Measurements from ENCODE around the gene ARHGEF17.

The ARHGEF17 gene

GRCh38 chr11:73312036-73312435 lies 4.0 kb downstream of the ARHGEF17 start:
- no peak for DNase-seq (ENCODE audit: low read depth in 1 of 2, low spot score in 1 of 2)

DNA sequence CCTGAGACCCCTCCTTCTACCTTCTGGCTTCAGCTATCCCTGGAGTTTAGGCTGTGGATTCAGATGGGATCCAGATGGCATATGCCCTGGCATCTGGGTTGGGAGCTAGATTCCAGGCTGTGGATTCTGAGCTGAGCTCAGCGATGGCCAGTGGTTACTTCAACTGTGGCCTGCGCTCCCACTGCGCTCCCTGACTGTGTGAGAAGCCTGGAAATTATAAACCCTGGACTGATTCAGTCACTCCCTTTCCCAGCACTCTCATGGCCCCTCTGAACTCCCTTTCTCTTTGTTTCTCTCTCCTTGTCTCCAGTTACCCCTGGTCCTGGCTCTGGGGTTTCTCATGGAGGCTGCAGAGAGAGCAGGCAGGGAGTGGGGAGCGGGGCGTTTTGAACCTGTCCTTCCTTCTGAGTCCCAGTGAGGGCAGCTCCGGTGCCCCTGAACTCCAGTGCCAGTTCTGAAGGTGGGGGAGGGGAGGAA lies 4.8 kb downstream of the ARHGEF17 start:
- DNase-seq (ENCODE audit: low read depth in 1 of 2, low spot score in 1 of 2), result no peak

- DNase-seq (ENCODE audit: low read depth in 1 of 2, low spot score in 1 of 2), result no peak
Observed at GRCh38 chr11:73313652-73314051, 5.6 kb downstream of the ARHGEF17 start.

GRCh38 chr11:73314117-73314961 lies 6.3 kb downstream of the ARHGEF17 start:
- DNase-seq (ENCODE audit: low read depth in 1 of 2, low spot score in 1 of 2), result no peak

DNA sequence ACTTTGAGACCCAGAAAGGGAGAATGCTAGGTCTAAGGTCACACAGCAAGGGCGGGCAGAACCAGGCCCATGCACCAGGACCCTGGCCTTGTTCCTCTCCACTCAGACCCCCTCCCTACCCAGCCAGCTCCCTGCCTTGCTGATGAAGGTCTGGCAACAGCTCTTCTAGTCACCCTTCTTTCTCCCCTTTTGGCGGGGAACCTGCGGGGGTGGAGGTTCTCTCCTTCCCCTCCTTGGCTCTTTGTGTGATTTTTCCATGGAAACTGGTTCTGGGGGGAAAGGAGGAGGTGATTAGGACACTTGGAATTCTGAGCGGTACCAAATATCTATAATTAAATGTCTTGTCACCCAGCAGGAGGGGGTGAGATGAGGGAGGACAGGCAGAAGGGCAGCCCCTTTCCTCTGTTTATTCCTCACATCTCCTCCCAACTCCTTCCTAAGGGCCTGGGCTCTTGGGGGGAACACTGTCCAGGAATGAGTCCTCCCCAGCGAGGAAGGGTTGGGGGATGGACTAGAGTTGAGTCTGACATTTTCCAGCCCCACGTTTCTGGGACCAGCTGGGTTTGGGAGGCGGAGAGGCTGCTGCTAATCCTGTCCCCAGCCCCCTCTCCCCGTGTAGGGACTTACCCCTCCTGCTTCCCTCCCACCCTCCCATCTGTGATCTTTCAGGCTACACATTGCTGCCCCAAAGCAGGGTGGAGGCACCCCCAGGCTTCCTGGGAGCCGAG lies 7.4 kb downstream of the ARHGEF17 start:
- no peak for DNase-seq (ENCODE audit: low read depth in 1 of 2, low spot score in 1 of 2)

DNA sequence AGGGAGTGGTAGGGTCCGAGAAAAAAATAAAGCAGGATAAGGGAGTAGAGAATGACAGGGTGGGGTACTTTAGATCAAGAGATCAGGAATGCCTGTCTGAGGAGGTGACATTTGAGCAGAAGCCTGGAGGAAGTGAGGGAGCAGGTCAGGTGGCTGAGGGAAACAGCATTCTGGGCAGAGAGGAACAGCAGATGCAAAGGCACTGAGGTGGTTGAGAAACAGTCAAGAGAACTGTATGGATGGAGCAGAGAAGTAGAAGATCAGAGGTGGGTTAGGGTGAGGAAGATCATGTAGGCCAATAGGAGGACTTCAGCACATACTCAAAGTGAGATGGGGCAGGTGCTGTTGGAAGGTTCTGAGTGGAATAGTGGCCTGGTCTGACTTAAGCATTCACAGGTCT lies 8.3 kb downstream of the ARHGEF17 start:
- no peak for DNase-seq (ENCODE audit: low read depth in 1 of 2, low spot score in 1 of 2)

DNA sequence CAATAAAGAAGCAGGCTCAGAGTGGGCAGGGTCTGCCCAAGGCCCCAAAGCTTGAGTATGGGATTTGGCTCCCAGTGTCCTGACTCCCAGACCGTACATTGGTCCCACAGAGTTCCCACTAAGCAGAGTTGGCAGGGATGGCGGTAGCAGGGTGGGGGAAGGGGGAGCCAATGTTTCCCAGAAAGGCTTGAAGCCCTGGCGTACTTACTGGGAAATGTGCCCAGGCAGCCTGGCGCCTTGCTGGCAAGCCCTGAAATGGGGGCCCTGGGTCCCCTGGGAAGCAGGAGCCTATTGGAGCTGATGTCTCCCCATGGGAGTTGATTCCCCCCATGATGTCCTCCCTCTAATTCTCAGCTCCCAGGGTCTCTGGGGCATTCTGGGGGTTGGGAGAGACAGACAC lies 9.3 kb downstream of the ARHGEF17 start:
- no peak for DNase-seq (ENCODE audit: low read depth in 1 of 2, low spot score in 1 of 2)

DNA sequence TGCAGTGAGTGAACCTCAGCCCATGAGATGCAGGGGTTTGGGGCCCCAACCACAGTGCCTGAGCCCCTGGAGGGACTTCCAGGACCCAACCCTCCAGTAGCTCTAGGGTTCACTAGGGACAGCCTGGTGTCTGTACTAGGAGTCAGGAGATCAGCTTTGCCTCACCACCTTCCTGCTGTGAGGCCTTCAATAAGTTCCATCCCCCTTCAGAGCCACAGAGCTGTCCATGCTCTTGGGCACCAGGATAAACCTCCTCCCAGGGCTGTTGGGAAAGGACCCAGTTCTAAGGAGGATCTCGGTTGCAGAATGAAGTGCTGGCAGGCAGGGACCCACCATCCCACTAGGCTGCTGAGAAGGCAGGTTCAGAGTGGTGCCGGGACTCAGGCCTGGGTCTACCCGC lies 9.7 kb downstream of the ARHGEF17 start:
- DNase-seq (ENCODE audit: low read depth in 1 of 2, low spot score in 1 of 2), result no peak

DNA sequence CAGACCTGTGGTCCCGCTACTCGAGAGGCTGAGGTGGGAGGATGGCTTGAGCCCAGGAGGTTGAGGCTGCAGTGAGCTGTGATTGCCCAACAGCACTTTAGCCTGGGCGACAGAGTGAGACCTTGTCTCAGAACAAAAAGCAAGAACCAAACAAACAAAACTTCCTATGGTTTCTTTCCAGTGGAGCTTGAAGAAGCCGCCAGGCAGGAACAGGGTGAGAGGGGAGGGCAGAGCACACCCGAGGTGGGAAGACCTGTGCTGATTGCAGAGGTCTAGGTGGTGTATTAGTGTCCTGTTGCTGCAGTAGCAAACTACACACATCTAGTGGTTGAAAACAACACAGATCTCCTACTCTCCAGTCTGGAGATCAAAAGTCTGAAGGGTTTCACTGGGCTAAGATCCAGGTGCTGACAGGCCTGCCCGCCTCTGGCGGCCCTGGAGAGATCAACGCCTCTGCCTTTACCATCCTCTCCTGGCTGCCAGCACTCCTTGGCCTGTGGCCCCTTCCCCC lies 10.5 kb downstream of the ARHGEF17 start:
- no peak for DNase-seq (ENCODE audit: low read depth in 1 of 2, low spot score in 1 of 2)

DNA sequence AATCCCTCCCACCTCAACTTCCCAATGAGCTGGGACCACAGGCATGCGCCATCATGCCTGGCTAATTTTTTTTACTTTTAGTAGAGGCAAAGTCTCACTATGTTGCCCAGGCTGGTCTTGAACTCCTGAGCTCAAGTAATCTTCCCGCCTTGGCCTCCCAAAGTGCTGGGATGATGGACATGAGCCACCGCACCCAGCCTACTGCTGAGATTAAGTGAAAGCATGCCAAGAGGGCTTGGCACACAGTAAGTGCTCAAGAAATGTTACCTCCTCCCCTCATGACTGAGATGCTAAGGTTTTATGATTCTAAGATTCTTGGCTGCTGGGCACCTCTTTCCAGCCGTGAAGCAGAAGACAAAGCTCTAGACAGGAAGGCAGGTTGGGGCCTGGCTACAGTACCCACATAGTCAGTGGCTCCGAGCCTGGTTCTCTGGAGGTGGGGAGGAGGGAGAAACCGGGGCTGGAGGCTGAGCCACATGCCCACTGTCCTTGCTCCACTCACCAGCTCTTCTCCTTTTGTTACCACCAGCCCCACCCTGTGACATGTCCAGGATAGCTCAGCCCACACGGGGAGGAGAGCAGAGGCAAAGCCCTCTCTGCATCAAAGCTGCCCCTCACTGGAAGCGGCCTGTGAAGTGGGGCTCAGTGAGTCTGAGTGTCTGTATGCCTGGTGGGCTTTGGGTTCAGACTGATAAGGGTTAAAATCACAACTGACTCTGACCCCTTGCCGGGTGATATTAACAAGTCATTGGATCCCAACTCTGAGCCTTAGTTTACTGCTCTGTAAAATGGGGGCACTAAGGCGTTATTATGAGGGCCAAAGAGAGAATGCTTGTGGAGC lies 12.9 kb downstream of the ARHGEF17 start:
- DNase-seq (ENCODE audit: low read depth in 1 of 2, low spot score in 1 of 2), result no peak

- no peak for DNase-seq (ENCODE audit: low read depth in 1 of 2, low spot score in 1 of 2)
Observed at GRCh38 chr11:73321604-73322381, 13.7 kb downstream of the ARHGEF17 start.

DNA sequence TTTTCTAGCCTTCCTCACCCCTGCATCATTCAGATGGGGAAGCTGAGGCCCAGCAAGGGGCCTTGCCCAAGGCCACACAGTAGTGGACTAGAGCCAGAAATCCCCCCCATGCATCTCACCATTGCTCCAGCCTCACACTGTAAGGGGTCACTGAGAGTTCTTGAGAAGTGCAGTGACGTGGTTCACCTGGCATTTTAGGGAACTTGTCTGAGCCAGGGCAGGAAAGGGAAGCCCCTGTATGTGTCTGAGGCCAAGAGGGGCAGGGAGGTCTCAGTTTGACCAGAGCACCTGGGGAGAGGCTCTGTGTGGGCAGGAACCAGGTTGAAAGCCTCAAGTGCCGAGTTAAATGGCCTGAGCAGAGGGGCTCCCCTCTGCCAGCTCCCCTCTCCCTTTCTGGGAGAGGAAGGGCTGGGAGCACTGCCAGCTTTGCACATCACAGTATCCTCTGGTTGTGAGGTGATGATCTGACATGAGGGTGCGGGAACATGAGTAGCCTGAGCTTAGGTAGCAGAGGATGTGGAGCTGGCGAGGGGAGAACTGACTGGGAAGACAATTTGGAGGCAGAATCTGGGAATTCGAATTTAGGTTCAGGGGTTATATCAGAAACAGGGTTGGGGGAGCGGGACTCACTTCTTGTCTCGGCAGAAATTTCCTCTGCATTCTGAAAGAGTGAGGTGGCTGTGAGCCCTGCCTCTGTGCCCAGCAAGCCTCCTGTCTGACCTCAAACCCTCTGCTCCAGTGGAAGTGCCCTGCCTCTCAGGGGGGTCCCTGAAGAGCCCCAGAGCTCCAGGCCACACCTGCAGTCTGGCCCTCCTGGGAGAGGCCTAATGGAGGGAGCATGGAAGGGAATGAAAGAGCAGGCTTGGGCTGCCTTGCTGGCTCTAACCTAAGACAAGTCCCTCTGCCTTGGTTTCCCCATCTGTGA lies 14.6 kb downstream of the ARHGEF17 start:
- DNase-seq (ENCODE audit: low read depth in 1 of 2, low spot score in 1 of 2), result no peak

- no peak for DNase-seq (ENCODE audit: low read depth in 1 of 2, low spot score in 1 of 2)
Observed at GRCh38 chr11:73323464-73323863, 15.4 kb downstream of the ARHGEF17 start.

- no peak for DNase-seq (ENCODE audit: low read depth in 1 of 2, low spot score in 1 of 2)
Observed at GRCh38 chr11:73324116-73324515, 16.0 kb downstream of the ARHGEF17 start.

GRCh38 chr11:73324665-73325035 lies 16.6 kb downstream of the ARHGEF17 start:
- DNase-seq (ENCODE audit: low read depth in 1 of 2, low spot score in 1 of 2), result no peak

GRCh38 chr11:73325036-73325981 lies 17.2 kb downstream of the ARHGEF17 start:
- DNase-seq (ENCODE audit: low read depth in 1 of 2, low spot score in 1 of 2), result no peak

- DNase-seq (ENCODE audit: low read depth in 1 of 2, low spot score in 1 of 2), result no peak
Observed at GRCh38 chr11:73326929-73327811, 19.1 kb downstream of the ARHGEF17 start.
